Epithelial cell of proximal tubule (primary cell): ENCODE data around the gene ADGRD2. TPM values are rescaled to one million over a fixed set of nuclear protein-coding genes. Genes with fewer than 3 reads are reported as not detected.

Experiments
- DNase-seq: peaks from one replicate; pipeline ENCODE4 v3.0.0-alpha.2; 2011; ENCODE audit warnings: low read depth
- H3K4me3 ChIP-seq: 2 replicates; pipeline ENCODE4 v1.5.1; 2011; ENCODE audit warnings: low read depth, mild to moderate bottlenecking, low read length
- total RNA-seq: library from RNA; depleted of rRNA; stranded (reverse); fragments of >200 nt; gene quantifications from 2 replicates; pipeline ENCODE4 v1.2.3, GENCODE V29; 2015
- TF ChIP-seq, protein P1 (sequence below): conservative IDR thresholded peaks from 2 replicates; pipeline ENCODE4 v1.5.1; 2012; ENCODE audit warnings: low read depth, mild to moderate bottlenecking, low read length

ADGRD2 gene
- total RNA-seq, 1 donor from 2014 or later: not detected

DNA sequence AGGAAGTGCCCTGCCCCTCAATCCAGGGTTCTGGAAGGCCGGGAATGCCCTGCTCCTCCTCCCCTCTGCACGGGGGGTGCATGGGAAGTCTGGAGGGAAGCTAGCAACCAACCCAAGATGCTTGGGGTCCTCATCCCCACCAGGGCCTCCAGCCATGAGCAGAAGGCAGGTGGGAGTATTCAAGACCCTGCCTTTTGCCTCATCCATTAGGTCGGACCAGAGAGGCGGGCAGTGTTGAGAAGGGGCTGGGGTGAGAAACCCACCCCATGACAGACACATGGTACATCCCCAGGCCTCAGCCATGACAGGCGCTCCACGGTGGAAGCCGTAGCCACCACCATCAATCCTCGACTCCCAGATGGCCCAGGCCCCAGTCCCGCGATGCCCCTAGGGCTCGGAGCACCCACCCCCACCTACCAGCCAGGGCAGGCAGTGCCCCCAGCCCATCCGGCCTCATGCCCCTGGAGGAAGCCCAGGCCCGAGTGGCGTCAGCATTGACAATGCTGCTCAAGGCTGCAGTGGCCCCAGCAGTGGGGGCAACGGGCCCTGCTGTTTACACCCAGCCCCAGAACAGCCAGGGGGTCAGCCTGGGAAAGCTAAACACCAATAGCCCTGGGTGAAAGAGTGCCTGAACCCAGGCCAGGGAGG, 48.4 kb downstream of the ADGRD2 start:
- no peak for DNase-seq
- TF ChIP-seq, protein P1, sequence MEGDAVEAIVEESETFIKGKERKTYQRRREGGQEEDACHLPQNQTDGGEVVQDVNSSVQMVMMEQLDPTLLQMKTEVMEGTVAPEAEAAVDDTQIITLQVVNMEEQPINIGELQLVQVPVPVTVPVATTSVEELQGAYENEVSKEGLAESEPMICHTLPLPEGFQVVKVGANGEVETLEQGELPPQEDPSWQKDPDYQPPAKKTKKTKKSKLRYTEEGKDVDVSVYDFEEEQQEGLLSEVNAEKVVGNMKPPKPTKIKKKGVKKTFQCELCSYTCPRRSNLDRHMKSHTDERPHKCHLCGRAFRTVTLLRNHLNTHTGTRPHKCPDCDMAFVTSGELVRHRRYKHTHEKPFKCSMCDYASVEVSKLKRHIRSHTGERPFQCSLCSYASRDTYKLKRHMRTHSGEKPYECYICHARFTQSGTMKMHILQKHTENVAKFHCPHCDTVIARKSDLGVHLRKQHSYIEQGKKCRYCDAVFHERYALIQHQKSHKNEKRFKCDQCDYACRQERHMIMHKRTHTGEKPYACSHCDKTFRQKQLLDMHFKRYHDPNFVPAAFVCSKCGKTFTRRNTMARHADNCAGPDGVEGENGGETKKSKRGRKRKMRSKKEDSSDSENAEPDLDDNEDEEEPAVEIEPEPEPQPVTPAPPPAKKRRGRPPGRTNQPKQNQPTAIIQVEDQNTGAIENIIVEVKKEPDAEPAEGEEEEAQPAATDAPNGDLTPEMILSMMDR: no peak
- H3K4me3 ChIP-seq: no peak overlapping the region

DNA sequence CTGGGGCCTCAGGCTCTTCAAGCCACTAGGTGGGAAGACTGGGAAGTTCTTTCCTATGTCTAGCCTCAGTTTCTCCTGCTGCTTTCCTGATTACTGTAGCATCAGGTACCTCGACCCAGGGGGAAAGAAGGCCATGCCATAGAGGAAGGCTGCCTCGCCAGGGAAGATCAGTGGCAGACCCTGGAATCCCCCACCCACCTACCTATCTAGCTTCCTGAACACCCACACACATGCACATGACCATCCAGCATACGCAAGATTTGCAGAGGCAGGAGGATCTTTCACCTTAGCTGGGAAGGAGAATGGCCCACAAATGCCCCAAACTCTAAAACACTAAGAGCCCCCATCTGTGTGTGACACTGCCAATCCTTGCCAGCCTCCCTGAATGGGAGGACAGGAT, 49.0 kb downstream of the ADGRD2 start:
- DNase-seq: no peak
- no peak overlapping the region for H3K4me3 ChIP-seq
- TF ChIP-seq, protein P1: no peak

DNA sequence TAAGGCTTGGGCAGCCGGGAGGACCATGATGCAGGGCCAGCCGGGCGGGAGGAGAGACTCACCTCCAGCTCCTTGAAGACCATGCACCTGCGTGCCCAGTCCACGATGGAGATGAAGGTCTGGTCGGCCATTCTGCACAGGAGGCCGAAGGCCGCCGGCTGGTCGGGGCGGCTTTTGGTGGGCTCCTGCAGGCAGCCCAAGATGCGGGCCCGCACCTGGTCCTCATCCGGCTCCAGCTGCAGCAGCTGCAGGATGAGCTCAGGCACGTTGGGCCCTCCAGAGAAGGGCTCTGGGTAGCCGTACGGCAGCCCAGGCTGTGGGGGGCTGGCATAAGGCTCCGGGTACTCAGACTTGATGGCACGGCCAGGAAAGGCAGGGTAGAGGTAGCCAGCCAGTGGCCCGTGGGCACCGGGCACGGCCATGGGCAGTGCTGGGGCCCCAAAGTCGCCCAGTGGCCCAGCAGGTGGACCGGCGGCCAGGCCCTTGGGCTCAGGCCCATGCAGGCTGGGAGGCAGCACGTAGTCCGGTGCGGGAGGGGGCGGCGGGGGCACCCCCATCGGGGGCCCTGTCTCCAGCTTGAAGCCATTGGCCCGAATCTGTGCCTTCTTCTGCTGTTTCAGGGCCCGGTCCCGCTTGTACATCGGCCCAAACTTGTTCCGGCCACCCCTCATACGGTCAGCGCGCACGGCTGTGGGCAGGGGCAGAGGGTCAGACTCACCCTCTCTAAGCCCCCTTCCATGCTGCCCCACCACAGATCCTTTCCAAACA, 50.0 kb downstream of the ADGRD2 start:
- TF ChIP-seq, protein P1: no peak
- no peak for DNase-seq
- H3K4me3 ChIP-seq: no peak overlapping the region

DNA sequence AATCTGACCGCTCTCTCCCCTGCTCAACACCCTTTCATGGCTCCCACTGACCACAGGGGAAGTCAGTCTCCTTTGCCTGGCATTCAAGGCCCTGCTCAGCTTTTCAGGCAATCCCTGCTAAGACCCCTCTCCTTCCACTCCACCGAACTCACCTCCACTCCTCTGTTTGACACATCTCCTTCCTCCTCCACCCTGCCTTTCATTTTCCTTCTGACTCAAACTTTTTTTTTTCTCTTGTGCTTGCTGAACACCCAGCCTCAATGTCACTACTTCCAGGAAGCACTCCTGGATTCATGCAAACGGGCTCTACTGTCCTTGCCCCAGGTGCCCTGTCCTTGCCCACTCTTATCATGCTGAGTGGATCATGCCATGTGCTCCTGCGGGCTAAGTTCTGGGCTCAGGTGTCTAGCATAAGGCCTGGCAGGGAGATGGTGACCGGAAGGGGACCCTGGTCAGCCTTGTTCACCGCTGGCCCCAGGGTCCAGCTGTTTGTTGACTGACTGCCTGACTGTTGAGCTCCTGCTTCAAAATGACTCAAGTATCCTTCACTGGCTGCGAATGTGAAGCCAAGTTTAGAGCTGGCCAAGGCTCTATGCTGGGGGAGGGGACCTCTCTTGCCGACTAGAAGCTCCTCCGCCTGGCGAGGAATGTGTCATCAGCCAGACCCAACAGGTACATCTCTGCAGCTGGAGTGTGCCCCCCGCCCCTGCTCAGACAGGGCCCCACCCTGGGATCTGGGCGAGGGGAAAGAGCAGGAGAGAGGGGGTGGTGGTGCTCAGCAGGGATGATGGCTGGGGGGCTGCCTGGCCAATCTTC, 50.8 kb downstream of the ADGRD2 start:
- no peak for DNase-seq
- TF ChIP-seq, protein P1: no peak
- H3K4me3 ChIP-seq: no peak overlapping the region

DNA sequence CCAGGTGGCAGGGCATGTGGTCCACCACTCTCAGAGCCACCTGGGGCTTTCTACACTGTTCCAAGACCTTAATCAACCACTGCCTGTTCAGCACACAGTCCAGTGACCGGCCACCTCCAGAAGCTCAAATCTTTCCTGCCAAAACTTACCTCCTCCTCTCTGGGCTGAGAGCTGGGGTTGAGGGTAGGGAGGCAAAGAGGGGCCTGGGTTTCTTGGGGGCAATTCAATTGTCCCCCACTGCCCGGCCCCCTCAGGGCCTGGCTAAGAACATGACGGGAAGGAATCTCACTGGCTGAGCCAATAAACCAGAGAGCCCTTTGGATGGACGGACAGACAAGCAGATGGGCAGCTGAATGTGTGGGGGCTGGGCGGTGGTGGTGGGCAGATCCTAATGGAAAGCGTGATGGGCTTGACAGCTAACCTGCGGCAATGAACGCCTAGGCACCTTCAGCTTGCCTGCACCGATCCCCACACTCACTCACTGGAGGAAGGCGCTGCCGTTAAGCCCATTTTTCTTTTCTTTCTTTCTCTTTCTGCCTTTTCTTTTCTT, 51.6 kb downstream of the ADGRD2 start:
- TF ChIP-seq, protein P1: no peak
- H3K4me3 ChIP-seq: no peak overlapping the region
- no peak for DNase-seq

DNA sequence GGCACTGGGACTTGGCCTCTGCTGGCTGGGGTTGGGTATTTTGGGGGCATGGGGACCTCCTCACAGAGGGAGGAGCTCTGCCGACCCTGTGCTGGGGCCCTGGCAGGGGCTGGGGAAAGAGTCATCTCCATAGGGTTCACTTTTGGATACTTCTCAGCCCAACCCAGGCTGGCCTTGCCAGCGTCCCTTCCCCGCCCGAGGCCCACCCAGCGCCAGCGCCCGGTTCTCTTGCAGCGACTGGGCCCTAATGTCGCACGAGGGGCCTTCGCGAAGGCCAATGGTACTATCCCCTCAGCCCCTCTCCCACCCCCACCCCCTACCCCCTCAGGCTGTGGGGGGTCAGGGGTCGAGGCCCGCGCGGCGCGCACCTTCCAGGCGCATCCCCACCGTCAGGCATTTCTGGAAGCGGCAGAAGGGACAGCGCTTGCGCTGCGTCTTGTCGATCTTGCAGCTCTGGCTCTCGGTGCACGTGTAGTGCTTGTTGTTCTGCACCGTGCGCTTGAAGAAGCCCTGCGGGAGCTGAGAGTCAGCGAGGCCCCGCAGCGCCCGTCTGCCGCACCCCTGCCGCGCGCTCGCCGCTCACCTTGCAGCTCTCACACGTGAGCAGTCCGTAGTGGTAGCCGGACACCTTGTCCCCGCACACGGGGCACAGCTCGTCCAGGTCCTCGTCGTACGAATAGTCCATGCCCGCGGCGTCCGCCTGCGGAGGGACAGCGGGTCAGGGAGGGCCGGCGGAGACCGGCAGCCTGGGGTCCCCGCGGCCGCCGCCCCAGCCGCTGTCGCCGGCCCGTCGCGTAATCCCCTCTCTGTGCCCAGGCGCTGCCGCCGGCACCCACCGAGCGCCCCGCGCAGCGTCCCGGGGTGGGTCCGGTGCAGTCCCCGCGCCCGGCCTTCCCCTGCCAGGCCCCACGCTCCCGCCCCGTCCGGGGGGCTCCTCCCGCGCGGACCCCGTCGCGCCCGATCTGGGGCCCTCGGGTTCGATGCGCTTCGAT, 52.8 kb downstream of the ADGRD2 start:
- no peak overlapping the region for H3K4me3 ChIP-seq
- TF ChIP-seq, protein P1: no peak
- no peak for DNase-seq
